ENCODE data around the gene RIN3. TPM values are rescaled to one million over a fixed set of nuclear protein-coding genes. Genes with fewer than 3 reads are reported as not detected.

Gene RIN3
- total RNA-seq, 1 donor from 2014 or later, result 34.7 TPM

DNA sequence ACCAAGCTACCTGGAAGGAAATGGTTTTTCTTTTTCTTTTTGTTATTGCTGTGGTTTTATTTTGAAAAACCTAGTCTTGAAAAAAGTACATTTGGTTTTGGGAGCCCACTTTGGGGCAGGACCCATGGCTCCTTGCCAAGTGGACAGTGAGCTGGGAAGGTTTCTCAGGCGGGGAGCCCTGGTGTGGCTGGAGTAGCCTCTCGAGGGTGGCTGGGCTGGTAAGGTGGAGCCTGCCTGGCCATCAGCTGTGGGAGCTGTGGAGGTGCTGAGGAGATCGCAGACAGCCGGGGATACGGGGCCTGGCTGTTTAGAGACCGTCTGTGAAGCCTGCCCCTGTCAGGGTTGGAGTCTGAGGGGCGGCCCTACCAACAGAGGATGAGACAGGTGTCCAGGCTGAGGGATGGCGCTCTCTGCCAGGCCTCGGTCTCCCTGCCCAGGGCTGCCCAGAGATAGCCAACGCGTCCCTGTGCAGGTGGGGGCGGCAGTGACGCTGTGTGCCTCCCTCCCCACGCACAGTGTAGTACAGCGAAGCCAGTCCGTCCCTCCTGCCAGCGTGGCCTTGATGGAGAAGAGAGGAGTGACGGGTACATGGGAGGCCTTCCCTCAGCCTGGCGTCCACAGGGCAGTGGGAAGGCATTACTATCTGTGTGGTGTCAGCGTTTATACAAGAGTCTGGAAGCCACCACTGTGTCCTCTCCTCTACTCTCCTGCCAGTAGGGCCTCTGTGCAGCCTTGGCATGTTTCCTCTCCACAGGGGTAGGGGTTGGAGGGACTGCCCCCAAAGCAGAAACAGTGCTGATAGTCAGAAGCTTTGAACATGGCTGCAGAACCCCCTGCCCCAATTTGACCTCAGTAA lies 5.9 kb downstream of the RIN3 start:
- no peaks in the 10 kb centered on the region for H3K9me3 Mint-ChIP-seq
- peak overlapping the region; percentile 16 for H3K27ac Mint-ChIP-seq
- H3K36me3 Mint-ChIP-seq (ENCODE audit: low read depth), result peaks cover 6% of the 10 kb centered on the region
- DNase-seq (ENCODE audit: low spot score), result no peak
- peaks cover 38% of the 10 kb centered on the region for H3K4me1 Mint-ChIP-seq (ENCODE audit: low read depth)
- no peak overlapping the region for H3K4me3 Mint-ChIP-seq
- H3K27me3 Mint-ChIP-seq (ENCODE audit: insufficient read depth), result peaks cover 22% of the 10 kb centered on the region
- intact Hi-C loops (cut with micrococcal nuclease), result no loop called here

DNA sequence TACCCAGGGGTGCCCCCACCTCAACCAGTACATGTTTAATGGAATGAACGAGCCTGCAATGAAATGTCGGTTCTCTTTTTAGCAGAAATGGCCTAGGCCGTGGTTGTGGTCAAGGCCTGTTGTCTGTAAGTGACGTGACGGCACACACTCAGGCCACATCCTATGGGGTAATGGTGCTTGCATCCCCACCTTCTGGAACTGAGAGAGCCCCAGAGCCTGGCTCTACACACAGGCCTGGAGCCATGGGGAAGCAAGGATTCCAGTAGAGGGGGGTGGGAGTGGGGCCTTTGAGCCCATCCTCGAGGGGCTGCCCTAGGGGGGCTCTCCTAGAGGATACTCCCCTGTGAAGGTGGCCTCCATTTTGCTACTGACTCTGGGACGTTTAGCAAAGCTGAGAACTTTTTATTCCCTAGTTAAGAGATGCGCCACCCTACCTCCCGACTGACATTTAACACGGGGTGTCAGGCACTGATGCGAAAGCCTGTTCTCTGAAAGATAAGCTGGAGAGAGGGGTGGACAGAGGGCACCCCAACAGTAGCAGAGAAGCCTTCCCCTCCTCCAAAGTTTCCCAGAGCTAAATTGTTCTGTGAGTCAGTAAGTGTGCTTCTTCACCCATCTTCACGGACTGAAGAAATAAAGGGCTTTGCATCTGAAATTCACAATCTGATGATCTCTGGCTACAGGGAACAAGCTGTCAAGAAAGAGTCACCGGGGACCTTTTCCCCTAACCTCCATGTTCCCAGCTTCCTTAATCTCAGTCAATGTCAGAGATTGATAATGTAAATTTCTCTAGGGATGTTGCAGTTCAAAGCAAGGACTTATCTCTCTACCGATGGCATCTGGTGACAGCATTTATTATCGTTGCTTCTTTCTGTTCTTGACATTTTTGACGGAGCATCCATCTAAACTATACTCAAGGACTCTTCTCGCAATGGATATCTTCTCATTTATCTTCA lies 6.8 kb downstream of the RIN3 start:
- Mint-ChIP-seq H3K4me1 (ENCODE audit: low read depth) (peaks cover 37% of the 10 kb centered on the region), H3K27ac (peak overlapping the region; percentile 16), H3K4me3 (no peak overlapping the region), H3K27me3 (ENCODE audit: insufficient read depth) (peaks cover 20% of the 10 kb centered on the region), H3K9me3 (no peaks in the 10 kb centered on the region), H3K36me3 (ENCODE audit: low read depth) (peaks cover 6% of the 10 kb centered on the region)
- no peak for DNase-seq (ENCODE audit: low spot score)
- intact Hi-C loops (cut with micrococcal nuclease), result no loop called here

DNA sequence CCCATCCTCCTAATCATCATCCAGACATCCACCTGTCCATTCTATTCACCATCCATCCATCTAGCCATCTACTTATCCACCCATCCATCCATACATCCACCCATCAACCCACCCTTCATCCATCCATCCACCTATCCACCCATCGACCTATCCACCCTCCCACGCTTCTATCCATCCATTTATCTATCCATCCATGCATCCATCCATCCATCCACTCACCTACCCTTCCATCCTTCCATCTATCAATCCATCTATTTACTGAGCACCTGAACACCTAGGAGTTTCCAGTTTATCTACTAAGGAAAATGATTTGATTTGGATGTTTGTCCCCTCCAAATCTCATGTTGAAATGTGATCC lies 7.5 kb downstream of the RIN3 start:
- no peak overlapping the region for H3K4me3 Mint-ChIP-seq
- no peak for DNase-seq (ENCODE audit: low spot score)
- intact Hi-C loops (cut with micrococcal nuclease), result no loop called here
- peaks cover 6% of the 10 kb centered on the region for H3K36me3 Mint-ChIP-seq (ENCODE audit: low read depth)
- H3K4me1 Mint-ChIP-seq (ENCODE audit: low read depth), result peaks cover 32% of the 10 kb centered on the region
- H3K27ac Mint-ChIP-seq, result peak overlapping the region; percentile 4
- H3K9me3 Mint-ChIP-seq, result no peaks in the 10 kb centered on the region
- H3K27me3 Mint-ChIP-seq (ENCODE audit: insufficient read depth), result peaks cover 15% of the 10 kb centered on the region

DNA sequence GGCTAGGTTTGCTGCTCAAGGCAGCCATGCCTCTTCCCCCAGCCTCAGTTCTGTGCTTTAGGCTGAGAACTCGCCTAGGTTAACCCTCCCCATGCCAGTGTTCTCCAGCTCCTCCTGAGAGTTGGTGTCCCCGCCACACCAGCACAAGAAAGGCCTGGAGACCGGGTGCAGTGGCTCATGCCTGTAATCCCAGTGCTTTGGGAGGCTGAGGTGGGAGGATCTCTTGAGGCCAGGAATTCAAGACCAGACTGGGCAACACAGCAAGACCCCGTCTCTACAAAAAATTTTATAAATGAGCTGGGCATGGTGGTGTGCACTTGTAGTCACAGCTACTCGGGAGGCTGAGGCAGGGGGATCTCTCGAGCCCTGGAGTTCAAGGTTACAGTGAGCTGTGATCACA lies 10.2 kb downstream of the RIN3 start:
- no peak overlapping the region for H3K4me3 Mint-ChIP-seq
- DNase-seq (ENCODE audit: low spot score), result no peak
- intact Hi-C loops (cut with micrococcal nuclease), result no loop called here
- no peak overlapping the region for H3K27ac Mint-ChIP-seq
- H3K9me3 Mint-ChIP-seq, result no peaks in the 10 kb centered on the region
- peaks cover 12% of the 10 kb centered on the region for H3K4me1 Mint-ChIP-seq (ENCODE audit: low read depth)
- peaks cover 6% of the 10 kb centered on the region for H3K36me3 Mint-ChIP-seq (ENCODE audit: low read depth)
- H3K27me3 Mint-ChIP-seq (ENCODE audit: insufficient read depth), result peaks cover 1% of the 10 kb centered on the region

DNA sequence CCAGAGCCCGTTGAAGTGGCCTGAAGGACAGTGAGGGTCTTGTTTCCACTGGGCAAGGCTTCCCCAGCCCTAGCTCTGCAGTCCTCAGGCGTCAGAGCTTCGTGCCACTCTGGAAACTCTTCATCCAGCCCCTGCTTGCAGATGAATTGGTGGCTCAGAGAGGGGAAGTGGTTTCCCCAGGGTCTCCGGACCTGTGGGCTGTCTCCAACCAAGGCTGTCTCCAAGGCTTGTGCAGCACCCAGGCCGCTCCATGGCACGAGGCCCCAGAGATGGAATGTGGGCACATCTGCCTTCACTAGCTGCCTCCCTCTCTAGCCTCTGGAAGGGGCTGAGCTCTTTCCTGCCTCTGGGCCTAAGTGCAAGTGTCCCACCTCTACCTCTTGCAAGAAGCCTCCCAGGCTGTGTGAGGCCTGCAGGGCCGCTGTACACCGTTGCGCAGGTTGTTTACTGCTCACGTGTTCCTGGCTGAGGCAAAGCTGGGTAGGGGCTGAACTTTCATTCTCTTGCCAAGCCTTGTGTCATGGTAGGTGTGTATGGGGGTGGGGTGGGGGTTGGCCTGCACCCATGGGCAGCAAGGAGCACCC lies 11.1 kb downstream of the RIN3 start:
- Mint-ChIP-seq H3K4me3 (no peak overlapping the region), H3K36me3 (ENCODE audit: low read depth) (peaks cover 6% of the 10 kb centered on the region), H3K27me3 (ENCODE audit: insufficient read depth) (peaks cover 1% of the 10 kb centered on the region), H3K9me3 (no peaks in the 10 kb centered on the region), H3K27ac (no peak overlapping the region), H3K4me1 (ENCODE audit: low read depth) (peaks cover 10% of the 10 kb centered on the region)
- DNase-seq (ENCODE audit: low spot score), result no peak
- intact Hi-C loops (cut with micrococcal nuclease), result no loop called here

DNA sequence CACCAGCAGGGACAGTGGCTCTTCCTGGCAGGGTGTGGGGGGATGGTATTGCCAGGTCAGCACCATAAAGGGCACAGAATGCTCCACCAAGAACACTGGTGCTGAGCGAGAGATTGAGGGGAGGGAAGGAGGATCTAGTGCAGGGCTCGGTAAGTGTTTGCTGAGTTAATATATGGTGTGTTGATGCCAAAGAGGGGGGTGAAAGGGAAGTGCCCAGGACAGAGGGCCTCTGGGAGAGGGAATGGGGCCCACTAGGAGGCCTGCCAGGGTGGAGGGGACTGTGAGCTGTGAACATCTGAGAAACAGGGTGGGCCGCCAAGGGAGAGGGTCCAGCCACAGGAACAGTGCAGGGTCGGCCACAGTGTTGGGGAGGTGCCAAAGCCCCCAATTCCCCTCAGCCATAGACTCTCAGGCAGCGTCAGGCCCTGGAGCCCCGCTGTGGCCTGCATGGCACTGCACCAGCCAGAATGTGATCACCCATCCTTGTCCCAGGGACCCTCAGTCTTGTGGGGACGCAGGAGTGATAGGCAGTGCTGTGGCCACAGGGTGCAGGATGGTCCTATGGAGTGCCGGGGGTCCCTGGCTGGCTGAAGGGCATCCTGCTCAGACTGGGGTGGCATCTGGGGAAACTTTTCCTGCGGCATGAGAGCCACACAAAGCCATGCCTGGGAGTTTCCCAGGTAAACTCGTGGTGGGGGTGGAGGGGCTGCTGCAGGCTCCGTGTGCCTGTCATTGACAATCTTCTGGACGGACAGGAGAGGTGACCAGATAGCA lies 11.9 kb downstream of the RIN3 start:
- H3K36me3 Mint-ChIP-seq (ENCODE audit: low read depth), result peaks cover 6% of the 10 kb centered on the region
- peaks cover 16% of the 10 kb centered on the region for H3K4me1 Mint-ChIP-seq (ENCODE audit: low read depth)
- no peak for DNase-seq (ENCODE audit: low spot score)
- peaks cover 1% of the 10 kb centered on the region for H3K27me3 Mint-ChIP-seq (ENCODE audit: insufficient read depth)
- no peak overlapping the region for H3K27ac Mint-ChIP-seq
- no peak overlapping the region for H3K4me3 Mint-ChIP-seq
- H3K9me3 Mint-ChIP-seq, result no peaks in the 10 kb centered on the region
- intact Hi-C loops (cut with micrococcal nuclease), result no loop called here

DNA sequence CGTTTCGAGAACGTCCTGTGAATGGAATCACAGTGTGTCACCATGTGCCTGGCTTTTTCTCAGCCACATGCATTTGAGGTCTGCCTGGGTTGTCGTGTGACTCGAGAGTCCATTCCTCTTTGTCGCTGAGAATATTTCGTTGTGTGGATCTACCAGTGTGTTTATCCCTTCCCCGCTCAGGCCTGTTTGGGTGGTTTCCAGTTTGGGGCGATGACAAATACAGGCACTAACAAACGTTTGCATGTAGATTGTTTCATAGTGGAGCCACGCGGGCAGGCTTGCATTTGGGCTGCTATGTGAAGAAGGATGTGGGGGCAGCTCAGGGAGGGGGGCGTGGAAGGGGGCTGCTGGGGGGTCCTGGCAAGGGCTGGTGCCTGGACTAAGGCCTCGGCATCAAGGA lies 14.1 kb downstream of the RIN3 start:
- Mint-ChIP-seq H3K4me3 (no peak overlapping the region), H3K9me3 (no peaks in the 10 kb centered on the region), H3K27ac (no peak overlapping the region), H3K4me1 (ENCODE audit: low read depth) (peaks cover 28% of the 10 kb centered on the region), H3K36me3 (ENCODE audit: low read depth) (no peaks in the 10 kb centered on the region), H3K27me3 (ENCODE audit: insufficient read depth) (peaks cover 1% of the 10 kb centered on the region)
- intact Hi-C loops (cut with micrococcal nuclease), result no loop called here
- DNase-seq (ENCODE audit: low spot score), result no peak

DNA sequence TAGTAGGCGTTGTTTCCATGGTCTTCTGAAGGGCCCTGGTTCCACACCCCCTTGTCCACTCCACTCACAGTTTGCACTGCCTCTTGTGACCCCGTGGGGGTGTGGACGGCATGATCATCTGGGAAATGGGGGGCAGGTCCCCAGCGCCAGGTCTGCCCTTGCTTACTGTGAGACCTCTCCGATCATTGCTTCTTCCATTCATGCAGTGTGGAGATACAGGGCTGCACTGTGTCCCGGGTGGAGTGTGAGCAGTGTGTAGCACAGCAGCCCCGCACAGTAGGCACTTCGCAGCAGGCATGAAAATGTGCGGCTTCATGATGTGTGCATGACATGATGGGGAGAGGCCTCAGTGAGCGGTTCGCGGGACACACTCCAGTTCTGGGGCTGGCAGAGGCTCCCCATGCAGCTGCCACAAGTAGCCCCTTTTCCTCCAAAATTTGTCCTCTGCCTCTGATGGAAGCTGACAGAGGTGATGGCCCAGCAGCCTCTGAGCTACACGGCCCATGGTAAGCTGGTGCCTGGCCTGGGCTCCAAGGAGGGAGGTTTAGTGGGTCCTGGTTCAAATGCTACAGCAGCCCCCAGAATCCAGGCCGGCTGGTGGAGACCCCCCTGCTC lies 15.0 kb downstream of the RIN3 start:
- no peak overlapping the region for H3K27ac Mint-ChIP-seq
- H3K4me3 Mint-ChIP-seq, result no peak overlapping the region
- H3K27me3 Mint-ChIP-seq (ENCODE audit: insufficient read depth), result peaks cover 5% of the 10 kb centered on the region
- DNase-seq (ENCODE audit: low spot score), result no peak
- intact Hi-C loops (cut with micrococcal nuclease), result no loop called here
- H3K9me3 Mint-ChIP-seq, result no peaks in the 10 kb centered on the region
- H3K36me3 Mint-ChIP-seq (ENCODE audit: low read depth), result no peaks in the 10 kb centered on the region
- H3K4me1 Mint-ChIP-seq (ENCODE audit: low read depth), result peaks cover 28% of the 10 kb centered on the region

DNA sequence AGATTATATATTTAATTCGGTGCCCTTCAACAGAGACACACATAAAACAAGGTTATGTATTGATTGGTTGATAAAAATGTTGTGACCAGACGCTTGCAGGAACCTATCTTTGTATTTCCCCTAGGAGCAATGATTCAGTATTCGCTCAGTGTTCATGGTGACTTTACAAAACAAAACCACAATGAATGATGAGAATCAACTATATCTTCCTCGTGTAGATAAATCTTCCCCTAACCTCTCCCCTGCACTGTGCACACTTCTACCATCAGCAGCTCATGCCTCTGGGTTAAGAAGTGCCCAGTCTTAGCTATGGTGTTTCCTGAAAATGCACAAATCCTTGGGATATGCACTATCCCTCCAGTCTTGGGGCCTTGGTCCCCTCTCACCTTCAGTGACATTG lies 16.3 kb downstream of the RIN3 start:
- intact Hi-C loops (cut with micrococcal nuclease), result loop anchor here (10.0 kb wide), 1 partner anchor 55 kb away; no protein-coding TSS in a partner anchor
- Mint-ChIP-seq H3K27ac (peak overlapping the region; percentile 35), H3K4me3 (no peak overlapping the region), H3K36me3 (ENCODE audit: low read depth) (no peaks in the 10 kb centered on the region), H3K27me3 (ENCODE audit: insufficient read depth) (peaks cover 5% of the 10 kb centered on the region), H3K9me3 (no peaks in the 10 kb centered on the region), H3K4me1 (ENCODE audit: low read depth) (peaks cover 32% of the 10 kb centered on the region)
- no peak for DNase-seq (ENCODE audit: low spot score)

DNA sequence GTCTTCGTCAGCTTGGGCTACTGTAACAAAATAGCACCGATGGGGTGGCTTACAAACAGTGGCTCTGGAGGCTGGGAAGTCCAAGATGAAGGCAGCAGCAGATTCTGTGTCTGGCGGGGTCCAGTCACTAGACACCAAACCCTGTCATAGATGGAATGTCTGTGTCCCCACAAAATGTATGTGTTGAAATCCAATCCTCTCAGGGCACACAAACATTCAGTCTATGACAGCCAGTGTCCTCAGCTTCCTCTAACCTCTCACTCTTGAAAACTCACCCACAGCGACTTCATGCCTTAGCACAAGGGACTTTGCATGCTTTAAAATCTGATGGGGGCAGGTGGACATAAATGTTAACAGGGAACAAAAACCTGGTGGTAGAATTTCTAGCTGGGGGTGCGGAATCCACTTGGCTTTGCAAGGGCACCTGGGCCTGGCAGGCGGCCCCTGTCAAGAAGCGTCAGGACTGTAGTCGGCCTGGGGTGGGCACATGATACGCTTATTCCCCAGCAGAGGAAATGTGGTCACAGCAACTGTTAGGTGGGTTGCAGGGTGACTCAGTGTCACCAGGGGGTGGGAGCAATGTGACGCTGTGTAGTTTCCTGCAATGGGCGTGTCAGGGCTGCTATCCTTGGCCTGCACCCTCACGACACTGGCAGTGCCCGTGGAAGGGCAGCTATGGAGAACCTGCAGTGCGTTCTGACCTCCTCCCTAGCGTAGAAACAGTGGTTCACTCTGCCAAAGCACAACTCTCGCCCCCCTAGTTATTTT lies 17.7 kb downstream of the RIN3 start:
- Mint-ChIP-seq H3K27ac (peak overlapping the region; percentile 91), H3K4me1 (ENCODE audit: low read depth) (peaks cover 46% of the 10 kb centered on the region), H3K9me3 (no peaks in the 10 kb centered on the region), H3K4me3 (peak overlapping the region; percentile 47), H3K36me3 (ENCODE audit: low read depth) (no peaks in the 10 kb centered on the region), H3K27me3 (ENCODE audit: insufficient read depth) (peaks cover 7% of the 10 kb centered on the region)
- intact Hi-C loops (cut with micrococcal nuclease), result loop anchor here (10.0 kb wide), 1 partner anchor 54 kb away; no protein-coding TSS in a partner anchor
- no peak for DNase-seq (ENCODE audit: low spot score)

DNA sequence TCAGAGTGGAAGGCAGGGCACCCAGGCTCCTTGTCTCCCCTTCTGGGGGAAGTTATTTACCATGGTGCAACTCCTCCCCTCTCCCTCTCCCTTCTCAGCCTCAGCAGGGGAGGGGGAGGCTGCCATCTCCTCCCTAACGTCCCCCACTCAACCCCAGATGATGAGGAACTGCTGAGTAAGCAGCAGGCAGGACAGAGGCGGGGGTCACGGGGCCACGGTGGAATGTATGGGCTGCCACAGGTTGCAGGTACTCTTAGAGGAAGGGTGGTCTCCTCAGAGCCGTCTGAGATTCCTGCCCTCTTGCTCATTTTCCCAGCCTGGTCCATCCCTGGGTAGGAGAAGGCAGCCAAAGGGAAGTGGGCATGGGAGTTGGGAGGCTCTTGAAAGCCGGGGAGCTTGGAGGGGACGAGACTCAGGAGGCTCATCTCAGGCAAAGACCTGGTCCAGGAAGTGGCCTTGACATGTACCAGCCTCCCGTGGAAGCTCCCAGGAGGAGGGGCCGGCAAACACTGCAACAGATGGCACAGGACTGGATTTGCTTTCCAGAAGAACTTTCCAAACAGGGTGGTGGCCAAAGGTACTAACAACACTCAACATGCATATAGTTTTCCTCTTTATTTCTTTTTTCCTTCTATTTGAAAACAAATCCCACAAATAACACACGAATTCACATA lies 19.0 kb downstream of the RIN3 start:
- DNase-seq (ENCODE audit: low spot score), result no peak
- no peaks in the 10 kb centered on the region for H3K9me3 Mint-ChIP-seq
- no peak overlapping the region for H3K27ac Mint-ChIP-seq
- intact Hi-C loops (cut with micrococcal nuclease), result loop anchor here (10.0 kb wide), 1 partner anchor 52 kb away; no protein-coding TSS in a partner anchor
- H3K4me1 Mint-ChIP-seq (ENCODE audit: low read depth), result peaks cover 43% of the 10 kb centered on the region
- H3K36me3 Mint-ChIP-seq (ENCODE audit: low read depth), result no peaks in the 10 kb centered on the region
- no peak overlapping the region for H3K4me3 Mint-ChIP-seq
- H3K27me3 Mint-ChIP-seq (ENCODE audit: insufficient read depth), result peaks cover 11% of the 10 kb centered on the region

Measured in activated T-helper 1 cell treated with anti-CD3 and anti-CD28 coated beads, Interleukin-12 subunit alpha, Interleukin-12 subunit beta, Interleukin-2, Interleukin-4 antibody, amounts not matched to agents 30 ng/mL and 10 ng/mL and 1 ng/mL, durations not matched to agents 14 hours and 24 hours and 36 hours (primary cell).